T follicular helper cell (primary cell): ENCODE measurements around the gene ZNF816.
"Not testable (repeated sequence)": the region's sequence is repeated elsewhere in the genome, so short reads cannot be mapped to it uniquely, and the experiment has no call there.

Source experiments
- DNase-seq: peaks from one replicate; pipeline ENCODE4 v3.0.0-alpha.2; 2020; ENCODE audit warnings: low read depth
- total RNA-seq, 2 experiments: gene quantifications; one replicate each; lab custom pipeline; 2026; lab: John Stamatoyannopoulos, UW

ZNF816 gene
- 23.3 to 34.1 reads per million in 2 experiments for total RNA-seq

- DNase-seq = peak; percentile 99
These were observed at the start of gene ZNF816 for GRCh38 chr19:52962394-52963246. Gene ZNF816 (minus strand): TSS chr19:52962881. CDS start chr19:52956089, 6,792 bp downstream.

DNA sequence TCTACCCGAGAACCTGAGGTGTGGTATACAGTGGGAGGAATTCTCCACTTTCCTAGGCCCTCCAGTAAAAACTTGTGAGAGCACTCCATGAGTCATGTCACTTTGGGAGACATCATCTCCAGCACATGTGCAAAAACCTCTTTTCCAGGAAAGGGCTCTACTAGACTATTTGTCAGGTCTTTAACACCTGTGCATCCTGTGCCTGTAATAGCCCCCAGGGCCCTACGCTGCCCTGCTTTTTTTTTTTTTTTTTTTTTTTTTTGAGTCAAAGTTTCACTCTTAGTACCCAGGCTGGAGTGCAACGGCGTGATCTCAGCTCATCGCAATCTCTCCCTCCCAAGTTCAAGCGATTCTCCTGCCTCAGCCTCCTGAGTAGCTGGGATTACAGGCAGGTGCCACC, 49.3 kb upstream of the ZNF816 start:
- DNase-seq = no peak

DNA sequence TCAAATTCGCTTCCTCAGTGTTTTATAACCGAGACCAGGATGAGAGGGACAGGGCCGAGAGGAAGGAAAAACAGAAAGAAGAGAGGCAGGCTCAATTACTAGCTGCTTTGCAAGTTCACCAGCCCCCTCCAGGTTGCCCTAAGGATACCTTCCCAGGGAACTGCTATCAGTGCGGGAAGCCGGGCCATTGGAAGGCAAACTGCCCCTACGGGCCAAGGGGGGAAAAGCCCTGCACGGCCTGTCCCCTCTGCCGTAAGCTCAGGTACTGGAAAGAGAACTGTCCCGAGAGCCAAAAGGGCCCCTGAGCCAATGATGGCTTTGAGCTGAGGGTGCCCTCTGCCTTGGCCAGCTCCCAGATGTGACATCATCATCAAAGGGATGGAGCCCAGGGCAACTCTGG, 47.8 kb upstream of the ZNF816 start:
- no peak for DNase-seq

GRCh38 chr19:53008061-53008778, 45.5 kb upstream of the ZNF816 start:
- DNase-seq = no peak

- DNase-seq = no peak
These were observed 44.9 kb upstream of the ZNF816 start for GRCh38 chr19:53007606-53008005.

- DNase-seq = no peak
These were observed 44.5 kb upstream of the ZNF816 start for GRCh38 chr19:53007200-53007599.

DNA sequence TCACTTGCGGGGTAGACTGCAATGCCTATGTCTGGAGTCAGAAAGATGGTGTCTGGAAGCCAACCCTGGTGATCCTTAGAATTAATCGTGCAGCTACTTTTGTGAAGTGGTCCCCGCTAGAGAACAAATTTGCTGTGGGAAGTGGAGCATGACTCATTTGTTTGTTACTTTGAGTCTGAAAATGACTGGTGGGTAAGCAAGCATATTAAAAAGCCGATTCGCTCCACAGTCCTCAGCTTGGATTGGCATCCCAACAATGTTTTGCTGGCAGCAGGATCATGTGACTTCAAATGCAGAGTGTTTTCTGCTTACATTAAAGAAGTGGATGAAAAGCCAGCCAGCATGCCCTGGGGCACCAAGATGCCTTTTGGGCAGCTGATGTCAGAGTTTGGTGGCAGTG, 41.6 kb upstream of the ZNF816 start:
- no peak for DNase-seq

- no peak for DNase-seq
These were observed 39.8 kb upstream of the ZNF816 start for GRCh38 chr19:53002479-53002878.

- no peak for DNase-seq
These were observed 35.3 kb upstream of the ZNF816 start for GRCh38 chr19:52997975-52998374.

DNA sequence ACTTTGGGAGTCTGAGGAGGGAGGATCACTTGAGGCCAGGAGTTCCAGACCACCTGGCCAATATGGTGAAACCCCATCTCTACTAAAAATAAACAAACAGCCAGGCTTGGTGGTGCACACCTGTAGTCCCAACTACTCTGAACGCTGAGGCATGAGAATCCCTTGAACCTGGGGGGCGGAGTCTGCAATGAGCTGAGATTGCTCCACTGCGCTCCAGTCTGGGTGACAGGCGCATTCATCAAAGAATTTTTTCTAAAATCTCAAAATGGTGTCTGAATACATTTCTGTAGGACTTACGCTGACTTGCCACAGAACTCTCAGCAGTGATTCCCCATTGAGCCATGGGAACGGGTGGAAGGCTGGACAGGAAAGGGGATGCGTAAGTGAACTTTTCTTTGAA, 33.0 kb upstream of the ZNF816 start:
- DNase-seq = no peak

DNA sequence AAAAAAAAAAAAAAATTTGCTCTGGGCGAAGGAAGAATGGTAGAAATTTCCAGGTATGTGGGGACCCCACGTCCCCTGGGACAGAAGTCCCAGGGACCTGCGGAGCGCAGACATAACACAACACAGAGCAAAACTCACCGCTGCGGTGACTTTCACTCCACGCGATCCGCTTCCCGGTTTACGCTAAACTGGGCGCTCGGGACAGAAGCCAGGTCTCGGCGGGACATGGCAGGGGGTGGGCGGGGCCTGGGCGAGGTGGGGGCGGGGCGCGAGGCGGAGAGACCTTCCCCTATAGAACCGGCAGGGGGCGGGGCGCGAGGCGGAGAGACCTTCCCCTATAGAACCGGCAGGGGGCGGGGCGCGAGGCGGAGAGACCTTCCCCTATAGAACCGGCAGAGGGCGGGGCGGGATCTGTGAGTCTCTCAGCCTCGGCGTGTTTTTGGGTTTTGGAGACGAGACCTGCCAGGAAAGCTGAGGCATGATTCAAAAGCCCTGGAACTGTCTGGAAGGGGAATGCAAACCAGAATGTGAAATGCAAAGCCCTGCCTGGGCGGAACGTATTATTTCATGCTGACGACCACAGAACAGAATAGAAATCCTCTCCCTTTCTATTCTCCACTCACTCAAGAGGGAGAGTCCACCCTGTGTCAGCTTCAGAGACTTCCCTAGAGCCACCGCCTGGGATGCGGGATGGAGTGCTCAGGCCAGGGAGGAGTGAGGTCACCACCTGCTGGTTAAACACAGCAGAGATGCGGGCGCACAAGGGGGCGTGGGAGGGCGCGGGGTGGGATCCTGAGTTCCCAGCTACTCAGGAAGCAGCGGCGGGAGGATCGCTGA, 30.9 kb upstream of the ZNF816 start:
- DNase-seq = peak; percentile 81

GRCh38 chr19:52992109-52993004, 29.7 kb upstream of the ZNF816 start:
- no peak for DNase-seq

DNA sequence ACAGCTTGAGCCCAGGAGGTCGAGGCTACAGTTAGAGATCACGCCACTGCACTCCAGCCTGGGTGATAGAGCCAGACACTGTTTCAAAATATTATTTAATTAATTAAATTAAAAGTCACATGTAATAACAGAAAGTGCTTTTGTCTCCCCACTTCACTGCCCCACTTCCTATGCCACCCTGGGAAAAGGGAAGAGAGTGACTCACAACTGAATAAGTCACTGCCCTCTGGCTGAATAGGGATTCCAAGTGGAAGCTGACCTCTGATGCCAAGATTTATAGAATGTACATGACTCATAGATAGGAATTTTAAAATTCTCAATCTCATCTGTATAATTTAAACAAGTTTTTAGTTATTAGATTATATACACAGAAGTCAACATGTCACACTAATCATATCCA, 28.8 kb upstream of the ZNF816 start:
- no peak for DNase-seq

DNA sequence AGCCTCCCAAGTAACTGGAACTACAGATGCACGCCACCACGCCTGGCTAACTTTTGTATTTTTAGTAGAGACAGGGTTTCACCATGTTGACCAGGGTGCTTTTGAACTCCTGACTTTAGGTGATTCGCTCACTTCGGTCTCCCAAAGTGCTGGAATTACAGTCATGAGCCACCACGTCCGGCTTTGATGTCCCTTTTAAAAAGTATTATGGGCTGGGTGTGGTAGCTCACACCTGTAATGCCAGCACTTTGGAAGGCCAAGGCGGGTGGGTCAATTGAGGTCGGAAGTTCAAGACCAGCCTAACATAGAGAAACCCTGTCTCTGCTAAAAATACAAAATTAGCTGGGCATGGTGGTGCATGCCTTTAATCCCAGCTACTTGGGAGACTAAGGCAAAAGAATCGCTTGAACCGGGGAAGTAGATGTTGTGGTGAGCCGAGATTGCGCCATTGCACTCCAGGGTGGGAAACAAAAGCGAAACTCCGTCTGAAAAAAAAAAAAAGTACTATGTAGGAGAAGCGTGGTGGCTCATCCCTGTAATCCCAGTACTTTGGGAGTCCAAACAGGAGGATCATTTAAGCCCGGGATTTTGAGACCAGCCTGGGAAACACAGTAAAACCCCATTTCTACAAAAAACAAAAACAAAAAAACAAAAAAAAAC, 28.2 kb upstream of the ZNF816 start:
- DNase-seq = no peak

DNA sequence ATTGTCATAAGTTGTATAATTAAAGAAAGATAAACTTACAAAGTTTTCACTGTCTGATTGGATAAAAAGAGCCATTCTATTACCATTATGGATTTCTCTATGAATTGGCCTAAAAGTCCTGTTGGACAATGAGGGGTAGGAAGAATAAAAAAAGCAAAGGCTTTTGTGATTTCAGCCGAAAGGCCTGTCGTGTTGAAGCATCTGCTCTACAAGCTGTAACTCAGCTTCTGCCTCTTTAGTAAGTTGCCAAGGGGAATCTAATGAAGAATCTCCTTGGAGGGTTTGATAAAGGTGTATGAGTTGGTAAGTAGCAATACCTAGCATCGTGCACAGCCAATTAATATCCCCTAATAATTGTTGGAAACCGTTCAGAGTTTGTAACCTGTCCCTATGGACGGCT, 25.8 kb upstream of the ZNF816 start:
- no peak for DNase-seq

DNA sequence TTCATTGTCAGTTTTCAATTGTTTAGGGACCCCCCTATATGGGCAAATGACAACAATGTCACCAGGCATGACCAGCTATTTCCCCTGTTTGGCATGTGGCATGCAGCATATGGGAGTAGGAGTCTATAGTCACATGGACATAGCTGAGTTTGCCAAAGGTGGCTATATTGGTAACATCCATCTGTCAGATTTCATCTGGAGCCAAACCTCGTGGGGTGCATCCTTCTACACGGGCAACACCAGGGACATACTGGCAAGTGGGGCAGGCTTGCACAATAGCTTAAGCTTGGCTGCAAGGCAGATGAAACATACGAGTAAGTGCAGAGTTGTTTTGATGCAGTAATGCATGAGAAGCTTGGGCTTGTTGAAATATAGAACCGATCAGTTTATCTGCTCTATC, 24.5 kb upstream of the ZNF816 start:
- DNase-seq = no peak

DNA sequence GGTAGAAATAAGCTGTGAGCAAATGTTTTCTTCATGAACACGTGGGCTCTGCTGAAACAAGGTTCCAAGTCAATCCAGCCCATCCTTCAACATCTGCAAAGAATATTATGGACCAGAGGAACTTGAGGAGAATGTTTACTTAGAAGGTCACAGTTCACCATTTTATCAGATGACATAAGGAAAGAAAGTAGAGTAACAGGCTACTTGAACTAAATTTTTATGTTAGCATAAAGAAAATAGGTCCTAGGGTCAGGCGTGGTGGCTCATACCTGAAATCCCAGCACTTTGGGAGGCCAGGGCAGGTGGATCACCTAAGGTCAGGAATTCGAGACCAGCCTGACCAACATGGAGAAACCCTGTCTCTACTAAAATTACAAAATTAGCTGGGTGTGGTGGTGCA, 20.5 kb upstream of the ZNF816 start:
- DNase-seq = not testable (repeated sequence)

DNA sequence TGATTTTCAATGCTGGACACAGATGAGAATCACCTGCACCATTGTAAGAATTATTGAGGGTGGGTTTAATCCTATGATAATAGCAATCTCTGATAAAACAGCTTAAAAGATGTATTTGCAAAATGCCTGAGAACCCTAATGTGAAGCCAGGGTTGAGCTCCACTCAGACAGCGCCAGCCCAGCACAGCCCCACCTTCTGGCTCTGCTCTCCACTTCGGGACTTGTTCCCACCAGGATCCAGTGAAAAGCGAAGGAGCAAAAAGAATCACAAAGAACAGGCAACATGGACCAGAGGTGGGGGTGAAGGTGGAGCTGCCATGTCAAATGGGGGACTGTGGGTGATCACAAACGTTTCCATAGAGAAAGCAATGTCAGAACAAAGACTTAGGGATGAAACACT, 18.6 kb upstream of the ZNF816 start:
- no peak for DNase-seq

DNA sequence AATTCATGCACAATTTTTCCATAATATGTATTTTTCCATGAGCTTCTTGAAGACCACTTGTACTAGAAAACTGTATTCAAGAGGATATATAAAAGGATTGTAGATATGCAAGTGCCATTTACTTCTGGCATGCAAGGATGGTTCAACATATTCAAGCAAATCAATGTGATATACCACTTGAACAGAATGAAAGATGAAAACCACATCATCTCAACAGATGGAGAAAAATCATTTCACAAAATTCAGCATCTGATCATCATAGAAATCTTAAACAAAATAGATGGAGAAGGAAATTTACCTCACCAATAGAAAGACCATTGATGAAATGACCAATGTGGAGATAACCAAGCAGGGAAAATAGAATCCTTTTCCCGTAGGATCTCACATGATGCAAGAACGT, 5.1 kb upstream of the ZNF816 start:
- DNase-seq = no peak

GRCh38 chr19:52963247-52963618, 552 bp upstream of the ZNF816 start:
- DNase-seq = no peak

DNA sequence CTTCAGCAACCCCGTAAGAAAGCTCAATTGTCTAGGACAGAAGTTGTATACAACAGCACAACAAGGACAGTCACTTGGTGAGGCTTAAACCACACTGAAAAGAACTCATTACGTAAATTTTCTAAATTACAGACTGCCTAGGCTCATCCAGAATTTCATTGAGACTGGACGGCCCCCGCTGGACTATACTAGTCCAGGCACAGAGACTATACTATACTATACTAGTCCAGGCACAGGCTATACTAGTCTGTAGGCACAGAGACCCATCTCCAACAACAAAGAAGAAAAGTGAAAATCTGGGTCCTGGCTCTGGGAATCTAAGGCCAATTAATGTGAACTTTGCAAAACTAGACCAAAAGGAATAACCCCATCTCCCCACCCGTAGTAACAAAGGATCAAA, 700 bp downstream of the ZNF816 start:
- no peak for DNase-seq
